Lower leg skin (tissue), 3 donors: Measurements from ENCODE around the gene KRTAP2-3.
"Not testable (repeated sequence)": the region's sequence is repeated elsewhere in the genome, so short reads cannot be mapped to it uniquely, and the experiment has no call there.

Experiments
- POLR2A ChIP-seq, 2 donors: fragments of 450-650 bp; IDR thresholded peaks; one replicate each; pipeline ENCODE4 v1.6.1; 2016 to 2017; ENCODE audit warnings: antibody characterized with exemption in 2 of 2, mild to moderate bottlenecking in 1 of 2, moderate library complexity in 1 of 2
- TF ChIP-seq, protein P1 (sequence below), 3 donors: fragments of 450-650 bp; IDR thresholded peaks; one replicate each; pipeline ENCODE4 v1.5.1; 2016; ENCODE audit warnings: antibody characterized with exemption in 3 of 3, mild to moderate bottlenecking in 3 of 3, moderate library complexity in 2 of 3

GRCh38 chr17:41105347-41105746 lies 45.4 kb upstream of the KRTAP2-3 start, which contains the start of gene KRTAP4-9:
- TF ChIP-seq, protein P1, sequence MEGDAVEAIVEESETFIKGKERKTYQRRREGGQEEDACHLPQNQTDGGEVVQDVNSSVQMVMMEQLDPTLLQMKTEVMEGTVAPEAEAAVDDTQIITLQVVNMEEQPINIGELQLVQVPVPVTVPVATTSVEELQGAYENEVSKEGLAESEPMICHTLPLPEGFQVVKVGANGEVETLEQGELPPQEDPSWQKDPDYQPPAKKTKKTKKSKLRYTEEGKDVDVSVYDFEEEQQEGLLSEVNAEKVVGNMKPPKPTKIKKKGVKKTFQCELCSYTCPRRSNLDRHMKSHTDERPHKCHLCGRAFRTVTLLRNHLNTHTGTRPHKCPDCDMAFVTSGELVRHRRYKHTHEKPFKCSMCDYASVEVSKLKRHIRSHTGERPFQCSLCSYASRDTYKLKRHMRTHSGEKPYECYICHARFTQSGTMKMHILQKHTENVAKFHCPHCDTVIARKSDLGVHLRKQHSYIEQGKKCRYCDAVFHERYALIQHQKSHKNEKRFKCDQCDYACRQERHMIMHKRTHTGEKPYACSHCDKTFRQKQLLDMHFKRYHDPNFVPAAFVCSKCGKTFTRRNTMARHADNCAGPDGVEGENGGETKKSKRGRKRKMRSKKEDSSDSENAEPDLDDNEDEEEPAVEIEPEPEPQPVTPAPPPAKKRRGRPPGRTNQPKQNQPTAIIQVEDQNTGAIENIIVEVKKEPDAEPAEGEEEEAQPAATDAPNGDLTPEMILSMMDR (IDR thresholded peaks at IDR 0.05): not testable (repeated sequence)
- TF ChIP-seq POLR2A (IDR thresholded peaks at IDR 0.05): not testable (repeated sequence)
